UCSD-AML1 (cell line): ENCODE data around the gene KY.
A peak's percentile ranks its signal among the peaks of the same experiment; 100 is the strongest.
"Not testable (repeated sequence)": the region's sequence is repeated elsewhere in the genome, so short reads cannot be mapped to it uniquely, and the experiment has no call there.

ENCODE experiments used
- DNase-seq: peaks from one replicate; lab custom pipeline; 2025; ENCODE audit not compliant: unreplicated experiment; lab: John Stamatoyannopoulos, UW

Gene KY

GRCh38 chr3:134603956-134604355 lies 46.9 kb downstream of the KY start:
- no peak for DNase-seq

- DNase-seq: peak; percentile 64
Observed at GRCh38 chr3:134603480-134603879, 47.3 kb downstream of the KY start.

GRCh38 chr3:134602440-134602814 lies 48.4 kb downstream of the KY start:
- no peak for DNase-seq

DNA sequence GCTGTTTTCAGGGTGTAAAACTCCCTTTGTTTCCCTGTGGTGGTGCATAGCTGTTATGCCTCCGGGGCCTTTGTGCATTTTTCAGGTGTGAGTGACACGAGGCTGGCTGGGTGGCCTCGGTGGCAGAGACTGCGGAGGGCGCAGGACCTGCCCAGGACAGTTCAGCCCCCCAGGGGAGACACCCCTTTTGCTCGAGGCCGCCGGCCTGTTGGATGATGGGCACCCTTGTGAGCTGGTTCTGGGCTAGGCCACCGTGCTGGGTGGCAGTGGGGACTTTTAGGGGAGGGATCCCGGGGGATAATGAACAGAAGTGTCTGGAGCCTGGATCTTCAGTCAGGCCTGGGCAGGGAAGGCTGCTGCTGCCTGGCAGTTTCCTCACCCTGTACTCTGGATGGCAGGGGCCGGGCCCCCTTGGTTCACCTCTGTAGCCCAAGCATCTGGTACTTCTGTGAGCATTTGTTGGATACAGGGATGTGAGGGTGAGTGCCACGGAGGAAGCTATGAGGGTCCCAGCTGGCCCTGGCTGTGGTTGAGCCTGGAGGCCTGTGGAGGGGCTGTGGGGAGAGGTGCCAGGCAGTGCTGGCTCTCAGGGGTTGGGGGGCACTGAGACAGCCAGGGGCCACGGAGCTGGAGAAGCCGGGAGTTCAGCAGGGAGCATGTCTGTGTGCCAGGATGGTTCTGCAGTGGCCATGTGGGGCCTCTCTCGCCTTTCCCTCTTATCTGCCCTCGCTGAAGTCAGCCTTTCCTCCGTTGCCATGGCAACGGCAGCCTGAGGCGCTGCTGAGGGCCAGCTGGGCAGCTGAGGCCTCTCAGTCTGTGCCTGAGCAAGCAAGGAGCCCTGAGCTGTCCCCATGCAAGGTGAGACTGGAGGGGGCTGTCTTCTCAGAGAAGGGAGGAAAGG lies 49.0 kb downstream of the KY start:
- peak; percentile 56 for DNase-seq

DNA sequence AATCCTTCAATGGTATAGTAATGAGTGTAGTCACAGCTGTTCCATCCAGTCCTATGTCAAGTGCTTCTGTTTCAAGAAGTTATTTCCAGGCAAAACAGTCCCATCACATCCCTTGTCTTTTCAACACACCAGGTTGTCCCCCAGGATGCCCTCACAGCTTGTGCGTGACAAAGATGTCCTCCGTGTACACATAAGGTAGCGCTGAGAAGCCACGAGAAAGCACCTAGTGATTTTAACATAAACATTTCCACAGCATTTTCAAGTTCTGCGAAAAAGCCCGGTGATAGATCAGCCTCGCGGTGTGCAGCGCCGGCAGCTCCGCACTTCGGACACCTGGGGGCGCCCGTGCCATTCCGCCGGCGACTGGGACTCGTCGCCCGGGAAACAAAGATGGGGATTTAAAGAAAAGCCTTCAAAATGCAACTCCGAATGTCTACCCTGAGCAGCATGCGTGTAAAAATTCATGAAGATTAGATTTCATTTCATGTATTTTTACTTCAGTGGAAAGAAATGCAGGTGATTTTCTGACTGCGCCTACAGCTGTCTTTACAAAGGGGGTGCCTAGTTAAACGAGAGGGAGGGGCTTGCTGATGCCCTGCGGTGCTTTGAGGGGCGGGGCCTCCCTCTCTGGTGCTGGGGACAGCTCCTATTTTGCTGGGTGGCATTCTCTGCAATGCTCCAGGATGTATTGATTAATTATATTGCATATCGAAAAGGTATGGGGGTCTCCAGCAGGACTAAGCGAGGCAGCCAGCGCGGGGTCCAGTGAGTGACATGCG lies 49.9 kb downstream of the KY start:
- DNase-seq: peak; percentile 78

- no peak for DNase-seq
Observed at GRCh38 chr3:134600206-134600605, 50.6 kb downstream of the KY start.

DNA sequence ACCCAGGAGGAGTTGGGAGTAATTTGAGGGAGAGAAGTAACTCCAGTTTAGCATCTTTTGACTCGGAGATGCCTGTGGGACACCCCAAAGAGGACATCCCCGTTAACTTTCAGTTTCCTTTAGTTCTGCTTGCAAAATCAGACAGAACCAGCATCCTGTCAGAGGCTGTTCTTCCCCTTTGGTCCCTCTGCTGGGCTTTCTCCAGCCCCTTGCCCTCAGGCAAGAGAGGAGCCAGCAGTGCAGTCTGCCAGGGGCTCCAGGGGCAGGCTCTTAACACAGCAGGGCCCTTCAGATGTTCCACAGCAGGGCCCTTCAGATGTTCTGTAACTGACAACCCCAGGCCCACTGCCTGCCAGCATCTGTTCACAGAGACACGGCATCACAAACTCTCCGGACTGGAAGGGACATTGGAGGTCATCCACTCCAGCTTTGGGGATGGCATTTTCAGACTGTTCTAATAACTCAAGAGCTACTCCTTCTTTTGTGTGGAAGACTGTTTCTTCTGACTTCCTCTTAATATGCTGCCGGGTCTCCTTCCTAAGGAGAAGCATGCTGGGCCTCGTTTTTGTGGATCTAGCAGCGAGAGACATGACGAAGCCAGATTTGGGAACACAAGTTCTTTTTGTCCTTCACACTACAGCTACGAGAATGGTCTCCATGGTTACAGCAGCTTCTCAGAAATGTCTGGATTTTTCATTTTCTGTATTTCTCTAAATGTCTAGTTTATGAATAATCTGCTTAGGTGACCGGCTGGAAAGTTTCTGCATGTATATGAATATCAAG lies 51.9 kb downstream of the KY start:
- DNase-seq: no peak

DNA sequence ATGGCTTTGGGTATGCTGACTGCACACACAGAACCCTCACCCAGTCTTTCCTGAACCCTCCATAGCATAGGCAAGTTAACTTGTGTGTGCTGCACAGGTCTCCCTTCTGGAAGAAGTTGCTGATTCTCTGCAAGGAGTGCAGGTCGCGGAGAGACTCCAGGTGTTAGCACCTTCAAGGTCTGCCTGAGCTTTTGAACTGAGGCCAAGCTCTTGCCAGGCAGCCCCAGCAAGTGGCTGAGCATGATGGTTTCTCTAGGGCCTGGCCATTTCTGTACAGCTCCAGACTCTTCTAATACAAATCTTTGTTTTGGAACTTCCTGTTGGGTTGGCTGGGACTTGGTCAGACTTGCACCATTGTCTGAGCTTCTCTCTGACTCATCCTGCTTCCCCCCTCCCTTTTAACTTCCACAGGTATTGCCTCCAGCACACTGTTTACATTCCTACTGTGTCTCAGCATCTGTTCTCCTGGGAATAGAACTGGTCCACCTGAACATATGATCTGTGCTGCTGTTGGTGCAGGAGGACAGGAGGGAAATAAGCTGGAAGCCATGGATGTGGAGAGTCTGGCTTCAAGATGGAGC lies 53.3 kb downstream of the KY start:
- DNase-seq: no peak

DNA sequence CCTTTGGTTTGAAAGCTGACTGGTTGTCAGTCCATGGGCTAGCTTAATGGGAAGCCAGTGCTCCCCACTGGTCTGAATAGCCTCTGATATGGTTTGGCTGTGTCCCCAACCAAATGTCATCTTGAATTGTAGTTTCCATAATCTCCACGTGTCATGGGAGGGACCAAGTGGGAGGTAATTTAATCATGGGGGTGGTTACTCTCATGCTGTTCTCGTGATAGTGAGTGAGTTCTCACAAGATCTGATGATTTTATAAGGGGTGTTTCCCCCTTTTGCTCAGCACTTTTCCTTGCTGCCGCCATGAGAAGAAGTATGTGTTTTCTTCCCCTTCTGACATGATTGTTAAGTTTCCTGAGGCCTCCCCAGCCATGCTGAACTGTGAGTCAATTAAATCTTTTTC lies 55.8 kb downstream of the KY start:
- not testable (repeated sequence) for DNase-seq

DNA sequence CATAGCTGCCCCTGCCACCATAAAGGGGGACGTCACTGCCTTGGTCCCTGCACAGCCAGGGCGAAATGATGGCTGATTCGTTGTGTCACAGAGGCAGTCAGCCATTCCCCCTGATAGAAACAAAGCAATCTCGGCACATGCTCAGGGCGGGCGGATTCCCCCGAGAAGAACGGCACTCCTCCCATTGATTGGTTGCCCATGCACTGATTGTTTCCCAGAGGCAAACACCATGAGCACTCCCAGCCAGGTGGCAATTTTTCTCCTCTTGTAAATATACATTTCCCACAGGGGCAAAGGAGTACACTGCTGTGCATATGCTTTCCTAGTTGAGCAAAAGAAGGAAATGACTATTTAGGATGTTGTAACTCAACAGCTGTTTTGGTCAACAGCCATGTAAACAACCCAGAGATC lies 56.5 kb downstream of the KY start:
- DNase-seq: no peak

GRCh38 chr3:134592806-134593205 lies 58.0 kb downstream of the KY start:
- DNase-seq: no peak

DNA sequence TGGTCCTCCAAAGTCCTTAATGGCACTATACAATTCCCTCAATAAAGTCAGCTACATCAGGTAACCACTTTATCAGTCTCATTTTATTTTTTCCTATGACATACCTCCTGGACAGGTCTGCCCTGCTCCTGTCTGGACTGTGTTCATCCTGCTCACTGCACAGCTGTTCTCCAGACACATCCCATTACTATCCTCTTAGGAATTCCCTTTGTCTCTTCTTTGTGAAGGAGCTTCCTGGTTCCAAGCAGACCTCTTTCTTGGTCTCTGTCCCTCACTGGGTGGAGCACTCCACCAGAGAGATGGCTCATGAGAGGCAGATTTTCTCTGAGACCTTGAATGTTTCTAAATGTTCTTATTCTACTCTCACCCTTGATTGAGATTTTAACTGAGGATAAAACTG lies 60.1 kb downstream of the KY start:
- no peak for DNase-seq

- no peak for DNase-seq
Observed at GRCh38 chr3:134579141-134579665, 71.6 kb downstream of the KY start.

DNA sequence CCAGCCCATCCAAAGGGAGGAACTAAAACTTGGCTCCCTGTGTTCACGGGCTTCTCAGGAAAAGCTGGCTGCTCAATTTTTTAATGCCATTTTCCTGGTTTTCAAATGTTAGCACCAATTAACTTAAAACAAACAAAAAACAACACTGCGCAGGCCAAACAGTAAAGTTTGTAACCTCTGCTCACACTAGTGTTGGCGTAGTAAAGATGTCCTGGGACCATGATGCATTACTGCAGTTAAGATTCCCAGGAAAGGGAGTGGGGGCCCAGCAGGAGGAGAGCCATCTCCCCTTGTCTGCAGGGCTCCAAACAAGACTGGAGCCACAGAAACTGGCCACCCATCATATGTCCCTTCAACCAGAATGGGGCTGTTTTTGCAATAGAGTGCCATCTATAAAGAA lies 74.0 kb downstream of the KY start:
- no peak for DNase-seq

DNA sequence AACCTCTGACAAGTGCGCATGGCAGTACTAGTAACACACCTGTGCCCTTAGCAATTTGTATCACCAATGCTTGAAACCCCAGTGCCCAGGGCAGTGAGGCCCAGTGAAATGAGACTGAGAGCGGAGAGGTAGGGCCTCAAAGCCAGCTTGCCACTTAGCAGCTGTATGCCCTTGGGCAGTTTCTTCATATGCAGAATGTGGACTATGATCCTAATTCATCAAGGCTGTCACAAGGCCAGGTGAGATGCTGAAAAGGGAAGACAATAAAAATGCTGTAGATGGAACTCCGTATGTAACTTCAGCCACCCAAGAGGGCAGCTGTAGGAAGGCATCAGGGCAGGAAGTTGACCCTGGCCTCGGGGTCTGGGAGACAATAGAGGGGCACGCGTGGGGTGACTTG lies 74.4 kb downstream of the KY start:
- no peak for DNase-seq

DNA sequence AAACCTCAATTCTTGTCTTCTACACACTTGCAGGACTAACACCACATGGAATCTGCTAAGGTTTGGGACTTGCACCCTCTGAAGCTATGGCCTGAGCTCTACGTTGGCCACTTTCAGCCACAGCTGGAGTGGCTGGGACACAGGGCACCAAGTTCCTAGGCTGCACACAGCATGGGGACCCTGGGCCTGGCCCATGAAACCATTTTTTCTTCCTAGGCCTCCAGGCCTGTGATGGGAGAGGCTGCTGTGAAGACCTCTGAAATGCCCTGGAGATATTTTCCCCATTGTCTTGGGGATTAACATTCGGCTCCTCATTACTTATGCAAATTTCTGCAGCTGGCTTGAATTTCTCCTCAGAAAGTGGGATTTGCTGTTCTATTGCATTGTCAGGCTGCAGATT lies 80.9 kb downstream of the KY start:
- DNase-seq: not testable (repeated sequence)

DNA sequence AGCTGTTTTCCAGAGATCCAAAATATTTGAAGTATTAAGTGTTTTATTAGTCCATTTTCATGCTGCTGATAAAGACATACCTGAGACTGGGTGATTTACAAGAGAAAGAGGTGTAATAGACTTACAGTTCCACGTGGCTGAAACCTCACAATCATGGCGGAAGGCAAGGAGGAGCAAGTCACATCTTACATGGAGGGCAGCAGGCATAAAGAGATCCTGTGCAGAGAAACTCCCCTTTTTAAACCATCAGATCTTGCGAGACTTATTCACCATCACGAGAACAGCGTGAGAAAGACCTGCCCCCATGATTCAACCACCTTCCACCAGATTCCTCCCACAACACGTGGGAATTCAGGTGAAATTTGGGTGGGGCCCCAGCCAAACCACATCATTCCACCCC lies 82.0 kb downstream of the KY start:
- no peak for DNase-seq

DNA sequence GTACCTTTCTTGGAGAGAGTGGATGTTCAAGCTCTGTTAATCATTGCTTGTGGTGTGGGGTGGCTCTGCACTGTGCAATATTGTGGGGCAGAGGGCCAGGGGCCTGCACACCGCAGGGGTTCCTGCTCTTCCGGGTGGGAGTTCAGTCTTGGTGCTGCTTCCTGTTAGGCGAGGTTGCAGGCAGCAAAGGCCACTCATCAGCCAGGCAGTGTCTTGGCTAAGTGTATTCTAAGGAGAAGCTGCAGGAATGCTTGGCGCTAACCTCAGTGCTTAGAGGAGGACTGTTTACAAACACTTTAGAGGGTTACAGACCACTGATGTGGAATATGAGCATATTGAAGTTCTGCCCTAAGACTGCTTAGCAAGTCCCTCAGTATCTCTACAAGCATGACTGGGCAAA lies 83.2 kb downstream of the KY start:
- DNase-seq: peak; percentile 32

GRCh38 chr3:134564991-134565390 lies 85.8 kb downstream of the KY start:
- DNase-seq: no peak

DNA sequence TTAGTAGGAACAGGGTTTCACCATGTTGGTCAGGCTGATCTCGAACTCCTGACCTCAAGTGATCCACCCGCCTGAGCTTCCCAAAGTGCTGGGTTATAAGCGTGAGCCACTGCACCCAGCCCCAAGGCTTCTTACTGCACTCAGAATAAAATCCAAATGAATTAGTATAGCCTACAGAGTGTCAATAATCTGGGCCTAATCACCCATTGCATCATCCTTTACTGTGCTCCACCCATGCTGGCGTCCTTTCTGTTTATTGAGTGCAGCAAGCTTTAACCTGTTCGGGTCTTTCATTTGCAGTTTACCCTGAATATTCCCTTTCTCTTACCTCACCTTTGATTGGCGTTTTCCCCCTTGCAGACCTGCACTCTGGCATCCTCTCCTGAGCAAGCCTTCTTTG lies 87.2 kb downstream of the KY start:
- no peak for DNase-seq

DNA sequence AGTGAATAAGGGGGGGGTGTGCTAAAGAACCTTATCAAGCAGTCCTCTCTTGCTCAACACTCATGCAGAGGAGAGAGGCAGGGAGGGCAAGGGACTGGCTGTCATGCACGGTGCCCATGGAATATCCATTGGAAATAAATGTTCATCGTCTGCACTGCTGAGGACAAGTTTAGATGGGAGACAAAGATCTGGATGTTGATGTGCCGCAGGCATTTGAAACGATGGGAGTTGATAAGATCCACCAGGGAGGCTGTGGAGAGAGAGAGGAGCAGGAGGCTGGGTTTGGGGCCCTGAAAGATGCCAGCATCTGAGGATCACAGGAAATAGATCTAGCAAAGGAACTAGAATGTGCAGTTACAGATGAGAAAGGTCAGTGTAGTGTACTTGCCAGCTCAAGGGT lies 88.8 kb downstream of the KY start:
- no peak for DNase-seq
